Neural cell (in vitro differentiated cells): Measurements from ENCODE around the gene KCTD14.

Source experiments
- CTCF ChIP-seq: fragments of 450-650 bp; IDR thresholded peaks from 2 replicates; pipeline ENCODE4 v1.5.1; 2014; ENCODE audit warnings: antibody characterized with exemption, mild to moderate bottlenecking, moderate library complexity; ENCODE audit not compliant: poor library complexity, severe bottlenecking
- POLR2AphosphoS5 ChIP-seq: IDR thresholded peaks from 2 replicates; pipeline ENCODE4 v1.6.1; 2012
- TAF1 ChIP-seq: IDR thresholded peaks from 2 replicates; pipeline ENCODE4 v1.6.1; 2012; ENCODE audit warnings: low read depth

DNA sequence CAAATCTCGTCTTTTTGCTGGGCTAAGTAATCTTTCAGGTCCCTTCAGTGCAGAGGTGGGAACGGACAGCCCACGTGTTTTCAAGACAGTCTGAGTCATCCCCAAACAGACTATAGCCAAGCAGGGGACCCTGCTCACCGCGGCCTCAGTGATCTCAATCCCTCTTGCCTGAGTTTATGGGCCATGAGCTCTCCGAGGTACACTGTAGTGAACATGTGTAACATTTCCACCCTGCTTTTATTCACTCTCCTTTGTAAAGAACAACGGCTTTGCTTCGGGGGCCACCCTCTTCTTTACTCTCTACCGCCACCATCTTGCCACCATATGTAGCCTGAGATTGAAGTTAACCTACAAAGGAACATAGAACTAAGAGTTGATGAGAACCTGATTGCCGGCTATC, 11.5 kb upstream of the KCTD14 start:
- TF ChIP-seq POLR2AphosphoS5 (no peak), CTCF (no peak), TAF1 (no peak)
